ENCODE measurements around the gene CDC42BPB.

DNA sequence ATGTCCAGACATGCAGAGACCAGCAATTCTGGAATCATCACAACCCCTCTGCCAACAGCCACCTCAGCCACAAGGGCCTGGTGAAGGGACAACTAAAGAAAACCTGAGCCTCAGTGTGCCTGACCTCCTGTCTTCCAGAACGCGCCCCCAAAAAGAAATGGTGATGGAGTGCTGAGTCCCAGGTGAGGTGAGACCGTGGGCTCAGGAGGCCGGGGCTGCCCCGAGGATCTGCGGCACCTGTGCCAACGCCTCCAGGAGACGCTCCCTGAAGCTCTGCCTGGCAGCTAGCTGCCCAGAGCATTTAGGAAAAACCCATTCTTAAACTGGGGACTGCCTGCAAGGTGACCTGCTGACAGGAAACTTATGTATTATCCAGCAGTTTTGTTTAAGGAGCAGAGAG is 51.2 kb downstream of the CDC42BPB start:
- TF ChIP-seq, protein P1, sequence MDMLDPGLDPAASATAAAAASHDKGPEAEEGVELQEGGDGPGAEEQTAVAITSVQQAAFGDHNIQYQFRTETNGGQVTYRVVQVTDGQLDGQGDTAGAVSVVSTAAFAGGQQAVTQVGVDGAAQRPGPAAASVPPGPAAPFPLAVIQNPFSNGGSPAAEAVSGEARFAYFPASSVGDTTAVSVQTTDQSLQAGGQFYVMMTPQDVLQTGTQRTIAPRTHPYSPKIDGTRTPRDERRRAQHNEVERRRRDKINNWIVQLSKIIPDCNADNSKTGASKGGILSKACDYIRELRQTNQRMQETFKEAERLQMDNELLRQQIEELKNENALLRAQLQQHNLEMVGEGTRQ (CRISPR knock-in tag; IDR thresholded peaks at IDR 0.05), result no peak
- TF ChIP-seq NR1H2 (CRISPR knock-in tag; IDR thresholded peaks at IDR 0.05), result no peak
- TF ChIP-seq, protein P2, sequence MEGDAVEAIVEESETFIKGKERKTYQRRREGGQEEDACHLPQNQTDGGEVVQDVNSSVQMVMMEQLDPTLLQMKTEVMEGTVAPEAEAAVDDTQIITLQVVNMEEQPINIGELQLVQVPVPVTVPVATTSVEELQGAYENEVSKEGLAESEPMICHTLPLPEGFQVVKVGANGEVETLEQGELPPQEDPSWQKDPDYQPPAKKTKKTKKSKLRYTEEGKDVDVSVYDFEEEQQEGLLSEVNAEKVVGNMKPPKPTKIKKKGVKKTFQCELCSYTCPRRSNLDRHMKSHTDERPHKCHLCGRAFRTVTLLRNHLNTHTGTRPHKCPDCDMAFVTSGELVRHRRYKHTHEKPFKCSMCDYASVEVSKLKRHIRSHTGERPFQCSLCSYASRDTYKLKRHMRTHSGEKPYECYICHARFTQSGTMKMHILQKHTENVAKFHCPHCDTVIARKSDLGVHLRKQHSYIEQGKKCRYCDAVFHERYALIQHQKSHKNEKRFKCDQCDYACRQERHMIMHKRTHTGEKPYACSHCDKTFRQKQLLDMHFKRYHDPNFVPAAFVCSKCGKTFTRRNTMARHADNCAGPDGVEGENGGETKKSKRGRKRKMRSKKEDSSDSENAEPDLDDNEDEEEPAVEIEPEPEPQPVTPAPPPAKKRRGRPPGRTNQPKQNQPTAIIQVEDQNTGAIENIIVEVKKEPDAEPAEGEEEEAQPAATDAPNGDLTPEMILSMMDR (IDR thresholded peaks at IDR 0.05), result no peak

Data from WTC11 (cell line).